ENCODE measurements around the gene MEI4. TPM values are rescaled to one million over a fixed set of nuclear protein-coding genes. Genes with fewer than 3 reads are reported as not detected.

MEI4 gene
- total and polyA plus RNA-seq, 2 of the 4 experiments (the other 2 are of a cell fraction), result not detected

DNA sequence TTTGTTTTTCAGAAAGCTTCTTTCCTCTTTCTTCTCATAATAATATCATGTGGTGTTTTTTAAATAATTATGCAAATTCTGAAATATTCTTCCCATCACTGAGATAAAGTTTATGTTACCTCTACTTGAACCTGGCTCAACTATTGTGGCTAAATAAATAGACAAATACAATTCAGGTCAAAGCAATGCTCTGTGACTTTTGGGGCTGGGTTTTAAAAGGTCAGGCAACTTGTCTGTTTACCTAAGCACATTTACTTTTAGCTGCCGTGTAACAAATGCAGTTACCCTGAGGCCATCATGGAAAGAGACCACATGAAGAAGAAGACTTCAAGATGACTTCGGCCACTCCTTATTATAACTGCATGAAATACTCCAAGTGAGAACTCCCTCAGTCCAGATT lies 33.7 kb upstream of the MEI4 start:
- no peak overlapping the region for H3K56ac ChIP-seq (ENCODE audit: extremely low read depth, insufficient read depth, low read length)
- H3K9ac ChIP-seq (ENCODE audit: low read depth, low read length), result no peak overlapping the region
- H3K79me1 ChIP-seq (ENCODE audit: low read depth in 1 of 2, low read length in 2 of 2), result no peaks in the 10 kb centered on the region
- TF ChIP-seq, protein P1, sequence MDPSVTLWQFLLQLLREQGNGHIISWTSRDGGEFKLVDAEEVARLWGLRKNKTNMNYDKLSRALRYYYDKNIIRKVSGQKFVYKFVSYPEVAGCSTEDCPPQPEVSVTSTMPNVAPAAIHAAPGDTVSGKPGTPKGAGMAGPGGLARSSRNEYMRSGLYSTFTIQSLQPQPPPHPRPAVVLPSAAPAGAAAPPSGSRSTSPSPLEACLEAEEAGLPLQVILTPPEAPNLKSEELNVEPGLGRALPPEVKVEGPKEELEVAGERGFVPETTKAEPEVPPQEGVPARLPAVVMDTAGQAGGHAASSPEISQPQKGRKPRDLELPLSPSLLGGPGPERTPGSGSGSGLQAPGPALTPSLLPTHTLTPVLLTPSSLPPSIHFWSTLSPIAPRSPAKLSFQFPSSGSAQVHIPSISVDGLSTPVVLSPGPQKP (IDR thresholded peaks at IDR 0.05; ENCODE audit: borderline replicate concordance, low read depth, low read length), result no peak
- no peak for TF ChIP-seq NFE2L2 (IDR thresholded peaks at IDR 0.05; ENCODE audit: low read depth, low read length)
- TF ChIP-seq MAFK (IDR thresholded peaks at IDR 0.05; ENCODE audit: low read depth, low read length), result no peak
- TF ChIP-seq CEBPB (IDR thresholded peaks at IDR 0.05; ENCODE audit: low read depth, low read length), result no peak
- no peak for TF ChIP-seq SMC3 (IDR thresholded peaks at IDR 0.05; ENCODE audit: low read depth, low read length)
- no peak for TF ChIP-seq FOS (IDR thresholded peaks at IDR 0.05; ENCODE audit: low read depth, low read length)
- TF ChIP-seq CHD1 (IDR thresholded peaks at IDR 0.05; ENCODE audit: low read depth, low read length), result no peak
- no peak for TF ChIP-seq MAZ (IDR thresholded peaks at IDR 0.05; ENCODE audit: borderline replicate concordance, low read depth, low read length)
- no peak for TF ChIP-seq RCOR1 (IDR thresholded peaks at IDR 0.05; ENCODE audit: insufficient replicate concordance, low read length)
- no peak for TF ChIP-seq MXI1 (IDR thresholded peaks at IDR 0.05; ENCODE audit: borderline replicate concordance, low read depth, low read length)
- no peak for TF ChIP-seq RFX5 (IDR thresholded peaks at IDR 0.05; ENCODE audit: low read depth, low read length)
- TF ChIP-seq, protein P2, sequence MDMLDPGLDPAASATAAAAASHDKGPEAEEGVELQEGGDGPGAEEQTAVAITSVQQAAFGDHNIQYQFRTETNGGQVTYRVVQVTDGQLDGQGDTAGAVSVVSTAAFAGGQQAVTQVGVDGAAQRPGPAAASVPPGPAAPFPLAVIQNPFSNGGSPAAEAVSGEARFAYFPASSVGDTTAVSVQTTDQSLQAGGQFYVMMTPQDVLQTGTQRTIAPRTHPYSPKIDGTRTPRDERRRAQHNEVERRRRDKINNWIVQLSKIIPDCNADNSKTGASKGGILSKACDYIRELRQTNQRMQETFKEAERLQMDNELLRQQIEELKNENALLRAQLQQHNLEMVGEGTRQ (IDR thresholded peaks at IDR 0.05; ENCODE audit: low read depth, low read length), result no peak
- WGBS, 2 experiments (ENCODE audit: extremely low coverage in 2 of 2, insufficient read length in 1 of 2), result no CpG with 5 or more reads among the region's 2 CpGs
- no peak overlapping the region for H4K91ac ChIP-seq (ENCODE audit: insufficient read depth, low read depth, low read length)
- ChIA-PET CTCF (no interaction called here), POLR2A (ENCODE audit: unreplicated experiment) (no interaction called here)
- H4K20me1 ChIP-seq (ENCODE audit: insufficient read depth, low read length), result no peaks in the 10 kb centered on the region
- no peaks in the 10 kb centered on the region for H3K27me3 ChIP-seq (ENCODE audit: control insufficient read depth, insufficient read depth, low read length)
- intact Hi-C loops (cut with micrococcal nuclease), result no loop called here
- no peak overlapping the region for H2BK5ac ChIP-seq (ENCODE audit: low read depth, low read length, poor library complexity, severe bottlenecking)
- no peaks in the 10 kb centered on the region for H3K9me1 ChIP-seq (ENCODE audit: insufficient read depth, low read length)
- no peak for ATAC-seq (ENCODE audit: low read depth)
- H3K4me2 ChIP-seq (ENCODE audit: low read depth, low read length), result no peak overlapping the region
- H3K9me3 ChIP-seq (ENCODE audit: control insufficient read depth, insufficient read depth, low read length), result peaks cover 6% of the 10 kb centered on the region
- no peak for DNase-seq
- H2AK9ac ChIP-seq (replicated peaks; ENCODE audit: low read depth, low read length, poor library complexity), result no peak overlapping the region
- H4K5ac ChIP-seq (ENCODE audit: low read depth, low read length), result no peak overlapping the region
- in situ Hi-C loops (cut with MboI; ENCODE audit: low sequenced_read_pairs), result no loop called here
- no peak overlapping the region for H3K4me3 ChIP-seq (ENCODE audit: insufficient read depth, low read depth, low read length)
- H4K8ac ChIP-seq (ENCODE audit: low read depth in 2 of 2, low read length in 2 of 2), result no peak overlapping the region
- no TSS peak for BruUV-seq (replicated peaks)
- no peak overlapping the region for H3K27ac ChIP-seq (ENCODE audit: insufficient read depth, low read length)
- H3K18ac ChIP-seq (ENCODE audit: low read depth, low read length), result no peak overlapping the region
- H2BK120ac ChIP-seq (ENCODE audit: low read depth, low read length), result no peak overlapping the region
- H3K4ac ChIP-seq (ENCODE audit: low read depth, low read length), result no peak overlapping the region
- no peaks in the 10 kb centered on the region for H3K36me3 ChIP-seq (ENCODE audit: control insufficient read depth, insufficient read depth, low read length)
- no peak overlapping the region for H2AK5ac ChIP-seq (ENCODE audit: low read depth, low read length)
- no peak overlapping the region for H3K14ac ChIP-seq (replicated peaks; ENCODE audit: low read depth, low read length)
- dilution Hi-C loops (cut with HindIII; ENCODE audit: low sequenced_read_pairs, unreplicated experiment), result no loop called here
- no peak overlapping the region for H2BK15ac ChIP-seq (ENCODE audit: low read depth, low read length)
- no peak overlapping the region for H2AFZ ChIP-seq (replicated peaks; ENCODE audit: low read length, poor library complexity)
- no peaks in the 10 kb centered on the region for H3K4me1 ChIP-seq (ENCODE audit: control insufficient read depth, insufficient read depth, low read length)
- H2BK20ac ChIP-seq (ENCODE audit: low read depth, low read length), result no peak overlapping the region
- no peak overlapping the region for H3K23ac ChIP-seq (ENCODE audit: low read depth, low read length)
